Measurements from ENCODE around the gene FILIP1L.

Gene FILIP1L

GRCh38 chr3:100104817-100105413 lies 9.4 kb downstream of the FILIP1L start:
- Histone ChIP-seq H3K36me3 (no peaks in the 10 kb centered on the region), H3K4me1 (ENCODE audit: control insufficient read depth in 1 of 2, insufficient read depth in 1 of 2, low read depth in 1 of 2, low read length in 1 of 2) (peaks cover 43 to 46% of the 10 kb centered on the region in 2 experiments), H3K4me3 (ENCODE audit: low read depth in 1 of 2, low read length in 1 of 2) (no peak overlapping the region), H3K9me3 (no peaks in the 10 kb centered on the region), H3K27me3 (no peaks in the 10 kb centered on the region), H3K27ac (peak overlapping the region; percentile 71)
- no peak for TF ChIP-seq CTCF (IDR thresholded peaks at IDR 0.05)

GRCh38 chr3:100104442-100104798 lies 9.9 kb downstream of the FILIP1L start:
- Histone ChIP-seq H3K27me3 (no peaks in the 10 kb centered on the region), H3K9me3 (no peaks in the 10 kb centered on the region), H3K36me3 (no peaks in the 10 kb centered on the region), H3K4me3 (ENCODE audit: low read depth in 1 of 2, low read length in 1 of 2) (no peak overlapping the region), H3K4me1 (ENCODE audit: control insufficient read depth in 1 of 2, insufficient read depth in 1 of 2, low read depth in 1 of 2, low read length in 1 of 2) (peaks cover 43 to 46% of the 10 kb centered on the region in 2 experiments), H3K27ac (no peak overlapping the region)
- TF ChIP-seq CTCF (IDR thresholded peaks at IDR 0.05) = no peak

- Histone ChIP-seq H3K9me3 (no peaks in the 10 kb centered on the region), H3K27ac (no peak overlapping the region), H3K4me3 (ENCODE audit: low read depth in 1 of 2, low read length in 1 of 2) (no peak overlapping the region), H3K27me3 (no peaks in the 10 kb centered on the region), H3K36me3 (no peaks in the 10 kb centered on the region), H3K4me1 (ENCODE audit: control insufficient read depth in 1 of 2, insufficient read depth in 1 of 2, low read depth in 1 of 2, low read length in 1 of 2) (peaks cover 43 to 44% of the 10 kb centered on the region in 2 experiments)
- TF ChIP-seq CTCF (IDR thresholded peaks at IDR 0.05) = no peak
These were observed 10.5 kb downstream of the FILIP1L start for GRCh38 chr3:100103558-100104441.

- Histone ChIP-seq H3K4me3 (ENCODE audit: low read depth in 1 of 2, low read length in 1 of 2) (no peak overlapping the region), H3K4me1 (ENCODE audit: control insufficient read depth in 1 of 2, insufficient read depth in 1 of 2, low read depth in 1 of 2, low read length in 1 of 2) (peaks cover 33 to 35% of the 10 kb centered on the region in 2 experiments), H3K27me3 (no peaks in the 10 kb centered on the region), H3K36me3 (no peaks in the 10 kb centered on the region), H3K27ac (no peak overlapping the region), H3K9me3 (no peaks in the 10 kb centered on the region)
- no peak for TF ChIP-seq CTCF (IDR thresholded peaks at IDR 0.05)
These were observed 11.5 kb downstream of the FILIP1L start for GRCh38 chr3:100102757-100103156.

- TF ChIP-seq CTCF (IDR thresholded peaks at IDR 0.05) = no peak
- no peak overlapping the region for H3K27ac ChIP-seq
- no peak overlapping the region for H3K4me3 ChIP-seq (ENCODE audit: low read depth in 1 of 2, low read length in 1 of 2)
- no peaks in the 10 kb centered on the region for H3K36me3 ChIP-seq
- H3K9me3 ChIP-seq = no peaks in the 10 kb centered on the region
- H3K27me3 ChIP-seq = no peaks in the 10 kb centered on the region
- peaks cover 20 to 24% of the 10 kb centered on the region in 2 experiments for H3K4me1 ChIP-seq (ENCODE audit: control insufficient read depth in 1 of 2, insufficient read depth in 1 of 2, low read depth in 1 of 2, low read length in 1 of 2)
These were observed 13.9 kb downstream of the FILIP1L start for GRCh38 chr3:100100425-100100824.

Measured in neutrophil (primary cell).